AG10803 (cell line): ENCODE data around the gene PRDM16.

Source experiments
- DNase-seq: peaks from one replicate; pipeline ENCODE4 v3.0.0; 2010; ENCODE audit warnings: low read depth
- H3K4me3 ChIP-seq: 2 replicates; pipeline ENCODE4 v1.5.1; 2011; ENCODE audit warnings: mild to moderate bottlenecking, low read length, control low read depth
- TF ChIP-seq, protein P1 (sequence below): conservative IDR thresholded peaks from 2 replicates; pipeline ENCODE4 v1.5.1; 2011; ENCODE audit warnings: mild to moderate bottlenecking, low read length, control low read depth, inconsistent platforms

PRDM16 gene

GRCh38 chr1:3359756-3360440 is 290.9 kb downstream of the PRDM16 start:
- H3K4me3 ChIP-seq, result no peak overlapping the region
- TF ChIP-seq, protein P1, sequence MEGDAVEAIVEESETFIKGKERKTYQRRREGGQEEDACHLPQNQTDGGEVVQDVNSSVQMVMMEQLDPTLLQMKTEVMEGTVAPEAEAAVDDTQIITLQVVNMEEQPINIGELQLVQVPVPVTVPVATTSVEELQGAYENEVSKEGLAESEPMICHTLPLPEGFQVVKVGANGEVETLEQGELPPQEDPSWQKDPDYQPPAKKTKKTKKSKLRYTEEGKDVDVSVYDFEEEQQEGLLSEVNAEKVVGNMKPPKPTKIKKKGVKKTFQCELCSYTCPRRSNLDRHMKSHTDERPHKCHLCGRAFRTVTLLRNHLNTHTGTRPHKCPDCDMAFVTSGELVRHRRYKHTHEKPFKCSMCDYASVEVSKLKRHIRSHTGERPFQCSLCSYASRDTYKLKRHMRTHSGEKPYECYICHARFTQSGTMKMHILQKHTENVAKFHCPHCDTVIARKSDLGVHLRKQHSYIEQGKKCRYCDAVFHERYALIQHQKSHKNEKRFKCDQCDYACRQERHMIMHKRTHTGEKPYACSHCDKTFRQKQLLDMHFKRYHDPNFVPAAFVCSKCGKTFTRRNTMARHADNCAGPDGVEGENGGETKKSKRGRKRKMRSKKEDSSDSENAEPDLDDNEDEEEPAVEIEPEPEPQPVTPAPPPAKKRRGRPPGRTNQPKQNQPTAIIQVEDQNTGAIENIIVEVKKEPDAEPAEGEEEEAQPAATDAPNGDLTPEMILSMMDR, result no peak
- no peak for DNase-seq

DNA sequence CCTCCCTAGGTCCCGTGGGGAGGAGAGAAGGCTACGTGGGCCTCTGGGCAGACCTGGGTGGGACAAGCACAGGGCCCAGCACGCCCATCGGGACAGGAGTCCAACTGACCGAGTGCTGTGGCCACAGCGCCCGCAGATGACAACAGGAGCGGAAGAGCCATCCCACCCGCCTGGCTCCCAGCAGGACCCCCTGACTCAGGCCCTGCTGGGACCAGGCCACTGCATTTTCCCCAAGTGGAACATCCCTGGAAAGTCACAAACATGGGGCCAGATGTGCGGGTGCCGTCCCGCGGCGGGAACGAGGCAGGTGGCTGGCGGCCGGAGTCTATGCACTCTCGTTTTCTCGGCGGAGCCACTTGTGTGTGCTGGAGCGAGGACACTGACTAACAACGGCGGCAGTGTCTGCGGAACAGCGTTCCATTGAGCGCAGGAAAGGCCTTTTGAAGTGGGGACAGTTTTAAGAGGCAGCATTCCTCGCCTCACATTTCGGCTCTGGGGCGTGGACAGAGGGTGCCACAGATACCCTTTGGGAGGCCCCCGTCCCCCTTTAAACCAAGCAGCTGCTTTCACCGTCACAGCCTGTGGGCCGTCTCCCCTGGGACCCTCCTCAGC is 291.7 kb downstream of the PRDM16 start:
- TF ChIP-seq, protein P1, result no peak
- no peak overlapping the region for H3K4me3 ChIP-seq
- no peak for DNase-seq

- TF ChIP-seq, protein P1, result no peak
- no peak for DNase-seq
- H3K4me3 ChIP-seq, result no peak overlapping the region
Observed at GRCh38 chr1:3363023-3363422, 294.0 kb downstream of the PRDM16 start.

DNA sequence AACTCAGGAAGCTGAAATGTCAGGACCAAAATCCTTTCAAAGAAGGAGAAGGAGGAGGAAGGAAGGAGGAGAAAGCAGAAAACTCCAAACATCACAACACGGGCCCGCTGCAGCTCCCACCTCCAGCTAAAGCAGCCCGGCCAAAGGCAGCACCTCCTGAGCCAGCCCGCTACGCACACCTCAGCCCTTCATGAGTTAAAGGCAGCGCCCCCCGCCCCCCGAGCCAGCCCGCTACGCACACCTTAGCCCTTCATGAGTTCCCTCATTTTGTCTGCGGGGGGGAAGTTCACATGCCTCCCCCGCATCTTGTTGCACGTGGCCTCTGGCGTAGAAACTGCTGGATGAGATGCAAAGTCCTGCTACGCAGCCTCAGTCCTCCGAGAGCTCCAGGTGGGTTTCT is 294.8 kb downstream of the PRDM16 start:
- H3K4me3 ChIP-seq, result no peak overlapping the region
- no peak for DNase-seq
- TF ChIP-seq, protein P1, result no peak

DNA sequence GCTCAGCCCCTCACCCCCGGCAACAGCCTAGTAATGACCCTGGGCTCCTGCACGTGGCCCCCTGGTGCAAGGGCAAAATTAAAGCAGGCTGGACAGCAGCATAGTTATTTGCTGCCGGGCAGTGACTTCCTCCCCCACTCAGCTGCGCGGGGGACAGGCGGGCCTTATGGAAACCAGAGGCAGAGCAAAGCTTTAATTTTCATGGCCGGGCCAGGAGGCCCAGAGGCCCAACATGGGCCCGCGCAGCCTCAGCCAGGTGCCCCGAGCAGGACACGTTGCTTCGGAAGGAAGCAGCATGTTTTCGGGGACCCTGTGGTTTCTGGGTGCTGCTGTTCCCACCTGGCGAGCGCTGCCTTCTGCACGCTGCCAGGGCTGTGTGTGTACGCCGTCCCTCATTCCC is 295.5 kb downstream of the PRDM16 start:
- no peak overlapping the region for H3K4me3 ChIP-seq
- TF ChIP-seq, protein P1, result no peak
- no peak for DNase-seq

DNA sequence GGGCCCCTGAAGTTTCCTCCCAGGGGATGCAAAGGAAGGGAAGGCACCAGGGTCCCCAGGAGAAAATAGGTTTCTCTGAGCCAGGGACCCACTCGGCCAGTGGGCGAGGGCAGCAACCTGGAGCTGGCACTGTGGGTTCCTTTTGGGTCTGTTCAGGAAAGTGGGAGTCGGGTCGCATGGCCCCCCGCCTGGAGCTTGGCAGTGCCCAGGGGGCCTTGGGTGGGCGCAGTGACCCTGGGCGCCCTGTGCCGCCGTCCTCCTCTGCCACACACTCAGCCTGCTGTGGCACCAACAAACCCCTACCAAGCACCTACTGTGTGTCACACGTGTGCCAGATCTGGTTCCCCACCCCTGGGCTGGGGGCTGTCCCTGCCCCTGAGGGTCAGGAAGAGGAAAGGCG is 296.0 kb downstream of the PRDM16 start:
- TF ChIP-seq, protein P1, result no peak

GRCh38 chr1:3365523-3366125 is 296.6 kb downstream of the PRDM16 start:
- no peak for DNase-seq
- TF ChIP-seq, protein P1, result no peak

More for the DNA sequence above, 296.0 kb downstream of the PRDM16 start:
- DNase-seq, result no peak
- no peak overlapping the region for H3K4me3 ChIP-seq

More at GRCh38 chr1:3365523-3366125, 296.6 kb downstream of the PRDM16 start:
- no peak overlapping the region for H3K4me3 ChIP-seq
